ENCODE measurements around the gene PITPNM1.
"Not testable (repeated sequence)": the region's sequence is repeated elsewhere in the genome, so short reads cannot be mapped to it uniquely, and the experiment has no call there.

Gene PITPNM1

GRCh38 chr11:67466367-67466766 is 38.8 kb downstream of the PITPNM1 start:
- DNase-seq (ENCODE audit: low spot score) = no peak

- not testable (repeated sequence) for DNase-seq (ENCODE audit: low spot score)
Measured at GRCh38 chr11:67465530-67465929, 39.6 kb downstream of the PITPNM1 start.

GRCh38 chr11:67465189-67465510 is 40.0 kb downstream of the PITPNM1 start:
- no peak for DNase-seq (ENCODE audit: low spot score)

GRCh38 chr11:67464411-67465188 is 40.6 kb downstream of the PITPNM1 start:
- peak; percentile 100 for DNase-seq (ENCODE audit: low spot score)

GRCh38 chr11:67463680-67464410 is 41.3 kb downstream of the PITPNM1 start:
- no peak for DNase-seq (ENCODE audit: low spot score)

- no peak for DNase-seq (ENCODE audit: low spot score)
Measured at GRCh38 chr11:67463186-67463585, 42.0 kb downstream of the PITPNM1 start.

- DNase-seq (ENCODE audit: low spot score) = no peak
Measured at GRCh38 chr11:67458266-67458665, 46.9 kb downstream of the PITPNM1 start.

- DNase-seq (ENCODE audit: low spot score) = no peak
Measured at GRCh38 chr11:67457453-67457852, 47.7 kb downstream of the PITPNM1 start.

- no peak for DNase-seq (ENCODE audit: low spot score)
Measured at GRCh38 chr11:67456068-67456705, 49.0 kb downstream of the PITPNM1 start.

- no peak for DNase-seq (ENCODE audit: low spot score)
Measured at GRCh38 chr11:67455054-67455453, 50.1 kb downstream of the PITPNM1 start, which contains the start of gene CABP4. CABP4 (plus strand) TSS chr11:67455354; CDS start chr11:67455424, 70 bp downstream.

GRCh38 chr11:67453816-67454732 is 51.1 kb downstream of the PITPNM1 start:
- no peak for DNase-seq (ENCODE audit: low spot score)

GRCh38 chr11:67452141-67452952 is 52.8 kb downstream of the PITPNM1 start, which contains the start of gene GPR152:
GPR152 (minus strand) TSS chr11:67452729; CDS start chr11:67452724, 5 bp downstream.
- no peak for DNase-seq (ENCODE audit: low spot score)

GRCh38 chr11:67451658-67451976 is 53.5 kb downstream of the PITPNM1 start:
- no peak for DNase-seq (ENCODE audit: low spot score)

- no peak for DNase-seq (ENCODE audit: low spot score)
Measured at GRCh38 chr11:67450796-67451657, 54.1 kb downstream of the PITPNM1 start.

- DNase-seq (ENCODE audit: low spot score) = no peak
Measured at GRCh38 chr11:67449116-67449844, 55.9 kb downstream of the PITPNM1 start.

GRCh38 chr11:67448220-67448609 is 56.9 kb downstream of the PITPNM1 start:
- DNase-seq (ENCODE audit: low spot score) = no peak

GRCh38 chr11:67445515-67445914 is 59.6 kb downstream of the PITPNM1 start:
- no peak for DNase-seq (ENCODE audit: low spot score)

GRCh38 chr11:67442504-67443404 is 62.4 kb downstream of the PITPNM1 start:
- DNase-seq (ENCODE audit: low spot score) = no peak
